Activated CD8-positive, alpha-beta T cell treated with anti-CD3 and anti-CD28 coated beads for 36 hours (primary cell): Measurements from ENCODE around the gene TUBB4B. TPM values are rescaled to one million over a fixed set of nuclear protein-coding genes. Genes with fewer than 3 reads are reported as not detected.
"Not testable (repeated sequence)": the region's sequence is repeated elsewhere in the genome, so short reads cannot be mapped to it uniquely, and the experiment has no call there.

Experiments used
- ATAC-seq: fragments of 200-7000 bp; cut with Tn5 transposase; one replicate; pipeline ENCODE4 v1.10.0; 2021; ENCODE audit warnings: mild to moderate bottlenecking, moderate library complexity
- CTCF ChIA-PET: fragments of 350-600 bp; sonication (Branson Sonifier 250); formaldehyde crosslinking; loops from one replicate; lab custom pipeline; 2021; ENCODE audit warnings: antibody characterized with exemption; lab: Charles Lee
- POLR2A ChIA-PET: fragments of 350-600 bp; sonication (Branson Sonifier 250); formaldehyde crosslinking; loops from one replicate; lab custom pipeline; 2021; ENCODE audit warnings: antibody characterized with exemption; lab: Charles Lee
- DNase-seq: peaks from one replicate; pipeline ENCODE4 v3.0.0-alpha.2; 2020
- H3K27ac Mint-ChIP-seq: one replicate; pipeline ENCODE4 v1.8.0; 2021; ENCODE audit warnings: mild to moderate bottlenecking, mixed read lengths
- H3K27me3 Mint-ChIP-seq: one replicate; pipeline ENCODE4 v1.8.0; 2021; ENCODE audit warnings: mixed read lengths
- H3K36me3 Mint-ChIP-seq: one replicate; pipeline ENCODE4 v1.8.0; 2021; ENCODE audit warnings: low read depth, mixed read lengths
- H3K4me1 Mint-ChIP-seq: one replicate; pipeline ENCODE4 v1.8.0; 2021; ENCODE audit warnings: low read depth, mixed read lengths
- H3K4me3 Mint-ChIP-seq: one replicate; pipeline ENCODE4 v1.8.0; 2021; ENCODE audit warnings: mild to moderate bottlenecking, moderate library complexity, mixed read lengths
- H3K9me3 Mint-ChIP-seq: one replicate; pipeline ENCODE4 v1.8.0; 2021; ENCODE audit warnings: mixed read lengths
- CTCF ChIP-seq: fragments of 200-600 bp; IDR thresholded peaks from one replicate; pipeline ENCODE4 v1.8.0; 2022; ENCODE audit warnings: antibody characterized with exemption, mild to moderate bottlenecking
- intact Hi-C: fragments of 100-400 bp; cut with micrococcal nuclease; formaldehyde crosslinking; loops from one replicate; pipeline ENCODE4 v1.10.0; 2022
- total RNA-seq, 2 experiments: library from RNA; stranded (reverse); gene quantifications; one replicate each; pipeline ENCODE4 v1.2.3, GENCODE V29; 2021

The TUBB4B gene
- total RNA-seq, 2 experiments from 2014 or later, result 228 to 230 TPM

- TF ChIP-seq CTCF, result peak; percentile 100
- CTCF ChIA-PET, result interaction anchor here (0.6 to 2.9 kb wide), 49 partner anchors 9 to 446 kb away, joined by 3 to 58 read pairs (median 4); partner anchors contain the start of genes CYSRT1, DPP7, MAN1B1 and NDOR1
- Mint-ChIP-seq H3K27me3 (peaks cover 10% of the 10 kb centered on the region), H3K4me1 (peaks cover 15% of the 10 kb centered on the region), H3K36me3 (peaks cover 5% of the 10 kb centered on the region), H3K4me3 (no peak overlapping the region), H3K9me3 (no peaks in the 10 kb centered on the region), H3K27ac (no peak overlapping the region)
- intact Hi-C loops, result no loop called here
- POLR2A ChIA-PET, result interaction anchor here (0.5 to 1.8 kb wide), 8 partner anchors 10 to 123 kb away, joined by 3 to 5 read pairs (median 3); partner anchors contain the start of gene TPRN
- peak; percentile 46 for ATAC-seq
- DNase-seq, result peak; percentile 96
Measured at GRCh38 chr9:137236238-137236935, 4.7 kb upstream of the TUBB4B start.

- DNase-seq (no peak), ATAC-seq (no peak)
- Mint-ChIP-seq H3K27me3 (peaks cover 8% of the 10 kb centered on the region), H3K4me1 (peaks cover 15% of the 10 kb centered on the region), H3K36me3 (peaks cover 7% of the 10 kb centered on the region), H3K27ac (no peak overlapping the region), H3K4me3 (no peak overlapping the region), H3K9me3 (no peaks in the 10 kb centered on the region)
- CTCF ChIA-PET, result interaction anchor here (0.6 to 2.9 kb wide), 49 partner anchors 8 to 446 kb away, joined by 3 to 58 read pairs (median 4); partner anchors contain the start of genes CYSRT1, DPP7, MAN1B1 and NDOR1
- no peak for TF ChIP-seq CTCF
- POLR2A ChIA-PET, result interaction anchor here (0.6 to 1.8 kb wide), 6 partner anchors 13 to 124 kb away, joined by 3 to 5 read pairs (median 3); partner anchors contain the start of gene TPRN
- intact Hi-C loops, result no loop called here
Measured at GRCh38 chr9:137236936-137237421, 4.1 kb upstream of the TUBB4B start.

- POLR2A ChIA-PET, result interaction anchor here (0.6 to 7.6 kb wide), 6 partner anchors 10 to 109 kb away, joined by 3 to 113 read pairs (median 4); partner anchors contain the start of genes NELFB and STPG3
- H3K4me3 Mint-ChIP-seq, result no peak overlapping the region
- CTCF ChIA-PET, result interaction anchor here (0.7 to 2.9 kb wide), 11 partner anchors 11 to 447 kb away, joined by 3 to 58 read pairs (median 11); partner anchors contain the start of genes CYSRT1, NELFB, RNF208 and RNF224
- no peaks in the 10 kb centered on the region for H3K9me3 Mint-ChIP-seq
- peaks cover 18% of the 10 kb centered on the region for H3K36me3 Mint-ChIP-seq
- intact Hi-C loops, result no loop called here
- H3K4me1 Mint-ChIP-seq, result peaks cover 25% of the 10 kb centered on the region
- no peak for TF ChIP-seq CTCF
- ATAC-seq (no peak), DNase-seq (no peak)
- H3K27ac Mint-ChIP-seq, result no peak overlapping the region
- H3K27me3 Mint-ChIP-seq, result peaks cover 8% of the 10 kb centered on the region
Measured at GRCh38 chr9:137237759-137238726, 3.0 kb upstream of the TUBB4B start.

GRCh38 chr9:137239541-137240200 is 1.4 kb upstream of the TUBB4B start:
- Mint-ChIP-seq H3K4me1 (peaks cover 34% of the 10 kb centered on the region), H3K36me3 (peaks cover 27% of the 10 kb centered on the region), H3K4me3 (peak overlapping the region; percentile 88)
- CTCF ChIA-PET, result interaction anchor here (0.8 to 3.1 kb wide), 7 partner anchors 12 to 51 kb away, joined by 3 to 11 read pairs (median 5); partner anchors contain the start of genes NELFB, RNF224 and SSNA1
- intact Hi-C loops, H3K27me3 Mint-ChIP-seq, H3K9me3 Mint-ChIP-seq, DNase-seq, H3K27ac Mint-ChIP-seq, ATAC-seq: not testable (repeated sequence)
- POLR2A ChIA-PET, result interaction anchor here (0.6 to 7.6 kb wide), 18 partner anchors 10 to 342 kb away, joined by 3 to 113 read pairs (median 4); partner anchors contain the start of genes NELFB, RNF208, SLC34A3 and STPG3
